Measurements from ENCODE around the gene TCHH.
"Not testable (repeated sequence)": the region's sequence is repeated elsewhere in the genome, so short reads cannot be mapped to it uniquely, and the experiment has no call there.

The TCHH gene

DNA sequence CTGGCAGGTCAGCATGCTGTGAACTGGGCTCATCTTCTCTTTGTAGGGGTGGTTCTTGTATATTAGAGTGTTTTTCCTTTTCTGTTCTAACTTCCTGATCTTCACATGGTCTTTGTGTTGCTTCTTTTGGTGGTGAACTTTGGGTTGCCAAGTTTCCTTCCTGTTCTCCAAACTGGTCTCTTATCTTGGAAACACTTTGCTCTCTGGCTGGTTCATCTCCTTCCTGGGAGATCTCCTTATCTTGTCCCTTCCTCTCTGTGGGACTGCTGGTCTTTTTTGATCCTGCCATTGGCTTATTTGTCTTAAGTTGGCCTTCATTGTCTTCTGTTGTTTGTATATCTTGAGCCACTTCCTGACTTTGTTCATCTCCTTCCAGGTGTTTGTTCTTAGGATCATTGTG is 28.5 kb downstream of the TCHH start:
- H3K27me3 ChIP-seq (ENCODE audit: control insufficient read depth in 1 of 2, insufficient read depth in 2 of 2, low read length in 2 of 2), result no peaks in the 10 kb centered on the region
- H3K4me3 ChIP-seq (ENCODE audit: low read depth in 1 of 2, low read length in 2 of 2), result no peak overlapping the region
- no peak overlapping the region for H3K9ac ChIP-seq (ENCODE audit: low read length)
- no peaks in the 10 kb centered on the region for H3K36me3 ChIP-seq (ENCODE audit: insufficient read depth, low read length)
- no peaks in the 10 kb centered on the region for H3K9me3 ChIP-seq (ENCODE audit: low read length)
- H3K27ac ChIP-seq (ENCODE audit: low read depth, low read length), result no peak overlapping the region
- H3K4me1 ChIP-seq (ENCODE audit: insufficient read depth, low read length), result no peaks in the 10 kb centered on the region

DNA sequence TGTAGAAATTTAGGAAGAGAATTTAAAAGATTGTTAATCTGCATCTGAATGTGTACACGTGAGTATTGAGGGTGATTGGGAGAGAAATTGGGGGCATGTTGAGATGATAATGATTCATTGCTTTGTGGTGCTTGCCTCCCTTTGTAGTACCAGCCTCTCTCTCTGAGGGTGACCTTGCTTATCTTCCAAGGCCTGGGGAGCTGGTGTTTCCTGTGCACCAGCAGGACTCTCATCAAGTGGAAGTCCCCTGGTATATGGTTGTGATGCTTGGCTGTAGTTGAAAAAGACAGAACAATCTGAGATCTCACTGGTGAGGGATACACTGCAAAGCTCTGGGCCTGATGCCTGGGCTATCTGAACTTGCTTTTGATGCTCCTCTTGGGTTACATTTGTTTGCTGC is 30.4 kb downstream of the TCHH start:
- Histone ChIP-seq H3K36me3 (ENCODE audit: insufficient read depth, low read length) (no peaks in the 10 kb centered on the region), H3K9me3 (ENCODE audit: low read length) (no peaks in the 10 kb centered on the region), H3K4me1 (ENCODE audit: insufficient read depth, low read length) (no peaks in the 10 kb centered on the region), H3K27ac (ENCODE audit: low read depth, low read length) (no peak overlapping the region), H3K27me3 (ENCODE audit: control insufficient read depth in 1 of 2, insufficient read depth in 2 of 2, low read length in 2 of 2) (no peaks in the 10 kb centered on the region), H3K4me3 (ENCODE audit: low read depth in 1 of 2, low read length in 2 of 2) (no peak overlapping the region), H3K9ac (ENCODE audit: low read length) (no peak overlapping the region)

DNA sequence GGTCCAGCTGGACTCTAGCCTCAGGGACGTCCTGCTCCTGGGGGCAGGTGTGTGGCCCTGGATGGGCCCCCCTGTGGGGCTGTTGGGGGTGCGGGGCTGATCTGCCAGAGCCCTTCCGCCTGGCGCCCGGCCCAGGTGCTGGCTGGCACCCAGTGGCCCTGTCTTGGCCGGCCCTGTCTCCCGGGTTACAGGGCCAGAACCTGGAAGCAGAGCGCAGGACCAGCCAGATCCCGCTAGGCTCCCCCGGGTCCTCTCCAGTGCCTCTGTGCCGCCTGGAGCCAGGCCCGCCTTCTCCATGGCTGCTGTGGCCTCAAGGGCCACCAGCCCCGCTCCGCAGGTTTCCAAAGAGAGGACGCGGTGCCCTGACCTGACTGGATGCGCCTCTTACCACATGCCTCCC is 34.2 kb downstream of the TCHH start:
- H3K4me1 ChIP-seq (ENCODE audit: insufficient read depth, low read length); H3K36me3 ChIP-seq (ENCODE audit: insufficient read depth, low read length); H3K27ac ChIP-seq (ENCODE audit: low read depth, low read length); H3K9ac ChIP-seq (ENCODE audit: low read length); H3K9me3 ChIP-seq (ENCODE audit: low read length); H3K4me3 ChIP-seq (ENCODE audit: low read depth in 1 of 2, low read length in 2 of 2); H3K27me3 ChIP-seq (ENCODE audit: control insufficient read depth in 1 of 2, insufficient read depth in 2 of 2, low read length in 2 of 2): not testable (repeated sequence)

DNA sequence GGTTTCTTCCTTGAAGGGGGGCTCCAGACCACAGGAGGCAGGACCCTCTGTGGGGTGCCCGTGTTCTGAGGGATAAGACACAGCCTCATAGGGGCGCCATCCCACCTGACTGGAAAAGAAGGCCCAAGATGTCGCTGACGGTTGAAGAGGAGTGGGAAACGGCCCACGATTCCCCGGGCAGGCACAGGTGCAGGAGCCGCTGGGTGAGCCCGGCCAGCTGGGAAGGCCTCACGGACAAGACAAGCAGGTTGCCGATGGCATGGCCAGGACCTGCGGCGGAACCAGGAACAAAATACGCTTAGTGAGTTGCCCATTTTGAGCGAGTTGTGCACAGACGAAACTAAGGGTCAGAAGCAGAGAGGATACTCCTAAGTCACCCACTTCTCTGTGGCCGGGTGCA is 34.8 kb downstream of the TCHH start:
- not testable (repeated sequence) for H3K9ac ChIP-seq (ENCODE audit: low read length); H3K27ac ChIP-seq (ENCODE audit: low read depth, low read length); H3K27me3 ChIP-seq (ENCODE audit: control insufficient read depth in 1 of 2, insufficient read depth in 2 of 2, low read length in 2 of 2); H3K4me3 ChIP-seq (ENCODE audit: low read depth in 1 of 2, low read length in 2 of 2); H3K9me3 ChIP-seq (ENCODE audit: low read length); H3K4me1 ChIP-seq (ENCODE audit: insufficient read depth, low read length); H3K36me3 ChIP-seq (ENCODE audit: insufficient read depth, low read length)

DNA sequence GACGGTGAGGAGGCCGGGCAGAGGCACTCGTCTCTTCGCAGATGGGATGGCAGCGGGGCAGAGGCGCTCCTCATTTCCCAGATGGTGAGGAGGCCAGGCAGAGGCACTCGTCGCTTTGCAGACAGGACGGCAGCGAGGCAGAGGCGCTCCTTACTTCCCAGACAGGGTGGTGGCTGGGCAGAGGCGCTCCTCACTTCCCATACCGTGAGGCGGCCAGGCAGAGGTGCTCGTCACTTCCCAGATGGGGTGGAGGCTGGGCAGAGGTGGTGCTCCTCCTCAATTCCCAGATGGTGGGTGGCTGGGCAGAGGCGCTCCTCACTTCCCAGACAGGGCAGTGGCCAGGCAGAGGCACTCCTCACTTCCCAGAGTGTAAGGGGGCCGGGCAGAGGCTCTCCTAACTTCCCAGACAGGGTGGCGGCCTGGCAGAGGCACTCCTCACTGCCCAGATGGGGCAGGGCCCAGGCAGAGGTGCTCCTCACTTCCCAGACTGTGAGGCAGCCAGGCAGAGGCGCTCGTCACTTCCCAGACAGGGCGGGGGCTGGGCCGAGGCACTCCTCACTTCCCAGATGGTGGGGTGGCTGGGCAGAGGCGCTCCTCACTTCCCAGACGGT is 36.3 kb downstream of the TCHH start:
- no peak overlapping the region for H3K27ac ChIP-seq (ENCODE audit: low read depth, low read length)
- H3K9ac ChIP-seq (ENCODE audit: low read length), result no peak overlapping the region
- no peaks in the 10 kb centered on the region for H3K27me3 ChIP-seq (ENCODE audit: control insufficient read depth in 1 of 2, insufficient read depth in 2 of 2, low read length in 2 of 2)
- no peaks in the 10 kb centered on the region for H3K4me1 ChIP-seq (ENCODE audit: insufficient read depth, low read length)
- no peaks in the 10 kb centered on the region for H3K9me3 ChIP-seq (ENCODE audit: low read length)
- no peak overlapping the region for H3K4me3 ChIP-seq (ENCODE audit: low read depth in 1 of 2, low read length in 2 of 2)
- no peaks in the 10 kb centered on the region for H3K36me3 ChIP-seq (ENCODE audit: insufficient read depth, low read length)

DNA sequence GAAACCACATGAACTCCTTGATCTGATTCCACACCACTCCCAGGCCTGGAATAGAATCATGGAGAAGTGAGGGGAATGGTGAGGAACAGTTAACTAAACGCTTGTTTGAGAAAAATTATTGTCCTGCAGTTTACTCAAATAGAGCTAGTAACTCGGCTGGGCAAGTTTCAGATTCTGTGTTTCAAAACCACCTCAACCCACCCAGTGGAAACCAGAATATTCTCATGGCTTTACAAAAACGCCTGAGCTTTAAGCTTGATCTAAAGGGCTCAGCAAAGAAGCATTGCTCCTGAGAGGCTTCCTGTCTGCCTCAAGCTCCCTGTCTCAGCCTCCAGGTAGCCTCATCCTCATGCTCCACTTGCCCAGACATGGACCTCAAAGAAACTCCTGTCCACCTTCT is 42.9 kb downstream of the TCHH start:
- Histone ChIP-seq H3K9me3 (ENCODE audit: low read length) (no peaks in the 10 kb centered on the region), H3K27ac (ENCODE audit: low read depth, low read length) (no peak overlapping the region), H3K9ac (ENCODE audit: low read length) (no peak overlapping the region), H3K4me1 (ENCODE audit: insufficient read depth, low read length) (no peaks in the 10 kb centered on the region), H3K4me3 (ENCODE audit: low read depth in 1 of 2, low read length in 2 of 2) (no peak overlapping the region), H3K36me3 (ENCODE audit: insufficient read depth, low read length) (no peaks in the 10 kb centered on the region), H3K27me3 (ENCODE audit: control insufficient read depth in 1 of 2, insufficient read depth in 2 of 2, low read length in 2 of 2) (no peaks in the 10 kb centered on the region)

DNA sequence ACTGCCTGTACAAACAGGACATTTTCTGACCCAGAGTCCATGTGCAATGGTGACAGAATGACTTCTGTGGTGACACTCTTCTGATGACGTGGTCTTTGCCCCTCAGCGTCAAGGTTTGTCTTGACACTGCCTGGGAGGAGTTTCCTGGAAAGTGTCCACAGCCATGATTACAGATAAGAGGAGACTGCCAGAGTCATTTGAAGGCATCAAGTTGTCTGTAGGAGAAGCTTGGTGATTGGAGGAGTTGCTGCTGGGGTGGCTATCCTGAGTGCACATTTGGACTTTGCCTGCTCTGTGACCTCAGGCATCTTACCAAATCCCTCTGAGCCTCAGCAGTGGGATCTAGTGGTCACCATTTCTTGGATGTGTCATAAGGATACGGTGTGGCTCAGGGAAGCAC is 44.1 kb downstream of the TCHH start:
- no peaks in the 10 kb centered on the region for H3K36me3 ChIP-seq (ENCODE audit: insufficient read depth, low read length)
- no peaks in the 10 kb centered on the region for H3K9me3 ChIP-seq (ENCODE audit: low read length)
- no peak overlapping the region for H3K4me3 ChIP-seq (ENCODE audit: low read depth in 1 of 2, low read length in 2 of 2)
- no peaks in the 10 kb centered on the region for H3K4me1 ChIP-seq (ENCODE audit: insufficient read depth, low read length)
- no peak overlapping the region for H3K27ac ChIP-seq (ENCODE audit: low read depth, low read length)
- no peaks in the 10 kb centered on the region for H3K27me3 ChIP-seq (ENCODE audit: control insufficient read depth in 1 of 2, insufficient read depth in 2 of 2, low read length in 2 of 2)
- no peak overlapping the region for H3K9ac ChIP-seq (ENCODE audit: low read length)

DNA sequence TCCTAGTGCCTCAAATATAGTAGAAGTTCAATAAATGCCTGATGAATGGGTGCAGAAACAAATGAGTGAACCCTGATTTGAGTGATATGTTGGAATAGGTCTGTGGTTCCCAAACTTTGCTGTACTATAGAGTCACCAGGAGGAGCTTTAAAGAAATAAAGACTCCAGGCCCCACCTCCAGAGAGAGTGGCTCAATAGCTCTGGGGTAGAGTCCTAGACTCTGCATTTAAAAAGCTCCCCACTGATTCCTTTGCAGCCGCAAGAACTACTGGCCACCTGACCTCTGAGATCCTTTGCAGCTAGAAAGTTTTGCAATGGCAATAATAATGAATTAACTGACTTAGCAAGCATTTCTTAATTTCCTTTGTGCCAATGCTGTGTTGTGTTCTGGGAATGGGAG is 47.3 kb downstream of the TCHH start:
- no peak overlapping the region for H3K9ac ChIP-seq (ENCODE audit: low read length)
- no peak overlapping the region for H3K4me3 ChIP-seq (ENCODE audit: low read depth in 1 of 2, low read length in 2 of 2)
- H3K9me3 ChIP-seq (ENCODE audit: low read length), result no peaks in the 10 kb centered on the region
- no peaks in the 10 kb centered on the region for H3K27me3 ChIP-seq (ENCODE audit: control insufficient read depth in 1 of 2, insufficient read depth in 2 of 2, low read length in 2 of 2)
- no peaks in the 10 kb centered on the region for H3K36me3 ChIP-seq (ENCODE audit: insufficient read depth, low read length)
- H3K4me1 ChIP-seq (ENCODE audit: insufficient read depth, low read length), result no peaks in the 10 kb centered on the region
- H3K27ac ChIP-seq (ENCODE audit: low read depth, low read length), result no peak overlapping the region

DNA sequence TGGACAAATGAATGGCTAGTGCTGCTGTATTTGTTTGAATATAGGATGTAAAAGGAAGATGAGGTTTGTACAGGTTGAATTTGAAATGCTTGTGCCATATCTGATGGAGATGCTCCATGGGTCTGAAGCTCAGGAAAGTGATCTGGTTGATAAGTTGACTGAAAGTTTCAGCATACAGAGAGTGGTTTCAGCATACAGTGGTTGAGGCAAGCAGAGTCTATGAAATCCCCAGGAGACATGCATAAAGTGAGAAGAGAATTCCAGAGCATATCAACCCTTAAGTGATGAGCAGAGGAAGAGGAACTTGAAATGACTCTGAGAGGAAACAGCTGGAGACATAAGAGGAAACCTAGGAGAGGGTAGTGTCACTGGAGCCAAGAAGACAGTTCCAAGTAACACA is 48.1 kb downstream of the TCHH start:
- no peak overlapping the region for H3K4me3 ChIP-seq (ENCODE audit: low read depth in 1 of 2, low read length in 2 of 2)
- H3K27me3 ChIP-seq (ENCODE audit: control insufficient read depth in 1 of 2, insufficient read depth in 2 of 2, low read length in 2 of 2), result no peaks in the 10 kb centered on the region
- H3K27ac ChIP-seq (ENCODE audit: low read depth, low read length), result no peak overlapping the region
- no peaks in the 10 kb centered on the region for H3K4me1 ChIP-seq (ENCODE audit: insufficient read depth, low read length)
- H3K36me3 ChIP-seq (ENCODE audit: insufficient read depth, low read length), result no peaks in the 10 kb centered on the region
- H3K9ac ChIP-seq (ENCODE audit: low read length), result no peak overlapping the region
- no peaks in the 10 kb centered on the region for H3K9me3 ChIP-seq (ENCODE audit: low read length)

DNA sequence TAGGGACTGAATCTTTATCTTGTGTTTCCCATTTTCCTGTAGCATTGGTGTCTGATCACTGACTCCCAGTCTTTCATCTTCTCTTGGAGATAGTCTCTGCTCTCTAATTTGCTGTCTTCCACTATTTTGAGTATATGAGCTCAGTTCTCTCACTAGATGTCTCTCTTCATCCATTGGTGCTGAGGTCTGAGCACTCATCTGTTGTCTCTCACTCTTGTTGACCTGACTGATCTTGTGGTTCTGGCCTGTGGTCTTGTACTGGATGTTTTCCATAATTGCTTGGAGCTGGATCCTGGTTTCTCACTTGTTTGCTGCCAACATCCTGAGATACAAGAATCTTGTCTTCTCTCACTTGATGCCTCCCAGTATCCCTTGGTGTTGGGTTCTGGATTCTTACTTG is 53.3 kb downstream of the TCHH start:
- no peak overlapping the region for H3K27ac ChIP-seq (ENCODE audit: low read depth, low read length)
- H3K36me3 ChIP-seq (ENCODE audit: insufficient read depth, low read length), result no peaks in the 10 kb centered on the region
- H3K4me1 ChIP-seq (ENCODE audit: insufficient read depth, low read length), result no peaks in the 10 kb centered on the region
- H3K9me3 ChIP-seq (ENCODE audit: low read length), result no peaks in the 10 kb centered on the region
- no peak overlapping the region for H3K4me3 ChIP-seq (ENCODE audit: low read depth in 1 of 2, low read length in 2 of 2)
- no peak overlapping the region for H3K9ac ChIP-seq (ENCODE audit: low read length)
- no peaks in the 10 kb centered on the region for H3K27me3 ChIP-seq (ENCODE audit: control insufficient read depth in 1 of 2, insufficient read depth in 2 of 2, low read length in 2 of 2)
